NCI-H345 (cell line): ENCODE measurements around the gene TAMALIN.

Experiments used
- DNase-seq: peaks from one replicate; lab custom pipeline; 2025; lab: John Stamatoyannopoulos, UW

Gene TAMALIN

GRCh38 chr12:52014567-52015530 is 8.1 kb downstream of the TAMALIN start:
- DNase-seq = no peak

- no peak for DNase-seq
Measured at GRCh38 chr12:52015532-52016041, 8.8 kb downstream of the TAMALIN start.

GRCh38 chr12:52018433-52019112 is 11.8 kb downstream of the TAMALIN start:
- DNase-seq = peak; percentile 81

GRCh38 chr12:52019113-52019770 is 12.5 kb downstream of the TAMALIN start:
- DNase-seq = peak; percentile 68

- peak; percentile 69 for DNase-seq
Measured at GRCh38 chr12:52020539-52021336, 14.0 kb downstream of the TAMALIN start.

GRCh38 chr12:52022841-52023181 is 16.1 kb downstream of the TAMALIN start:
- DNase-seq = peak; percentile 38

GRCh38 chr12:52023182-52023975 is 16.6 kb downstream of the TAMALIN start:
- DNase-seq = peak; percentile 84

- no peak for DNase-seq
Measured at GRCh38 chr12:52023976-52024688, 17.4 kb downstream of the TAMALIN start.

GRCh38 chr12:52024845-52025230 is 18.1 kb downstream of the TAMALIN start:
- no peak for DNase-seq

- DNase-seq = no peak
Measured at GRCh38 chr12:52026263-52026662, 19.5 kb downstream of the TAMALIN start.

- DNase-seq = no peak
Measured at GRCh38 chr12:52027085-52027843, 20.5 kb downstream of the TAMALIN start.

- DNase-seq = peak; percentile 94
Measured at GRCh38 chr12:52029685-52030084, 22.9 kb downstream of the TAMALIN start.

- DNase-seq = peak; percentile 18
Measured at GRCh38 chr12:52032446-52032803, 25.7 kb downstream of the TAMALIN start.

GRCh38 chr12:52032804-52033445 is 26.2 kb downstream of the TAMALIN start:
- peak; percentile 95 for DNase-seq

- no peak for DNase-seq
Measured at GRCh38 chr12:52033446-52034140, 26.8 kb downstream of the TAMALIN start.

GRCh38 chr12:52035190-52035589 is 28.4 kb downstream of the TAMALIN start:
- DNase-seq = no peak

GRCh38 chr12:52035926-52036325 is 29.2 kb downstream of the TAMALIN start:
- DNase-seq = no peak

- DNase-seq = peak; percentile 77
Measured at GRCh38 chr12:52036587-52037171, 29.9 kb downstream of the TAMALIN start.
